Measurements from ENCODE around the gene CASTOR1. TPM values are rescaled to one million over a fixed set of nuclear protein-coding genes. Genes with fewer than 3 reads are reported as not detected.

The CASTOR1 gene
- total RNA-seq, 6 donors from 2014 or later: 7.0 to 31.5 (median 22.1) TPM

- TF ChIP-seq EP300 (IDR thresholded peaks at IDR 0.05): no peak
- TF ChIP-seq POLR2A (IDR thresholded peaks at IDR 0.05): no peak
- no peak for TF ChIP-seq POLR2AphosphoS5 (IDR thresholded peaks at IDR 0.05)
- no peak for TF ChIP-seq CTCF (IDR thresholded peaks at IDR 0.05)
- H3K36me3 ChIP-seq: no peaks in the 10 kb centered on the region
- DNase-seq (no peak), ATAC-seq (ENCODE audit: low FRiP score in 2 of 2) (no peak)
- H3K27me3 ChIP-seq: no peaks in the 10 kb centered on the region
- H3K9me3 ChIP-seq: no peaks in the 10 kb centered on the region
- 67 to 85% methylated on average over 2 to 9 of the region's 9 CpGs for WGBS, 2 donors
- peak overlapping the region in 3 of 4 donors; percentile 33 to 52 (median 35) for H3K4me3 ChIP-seq
- peak overlapping the region; percentile 82 to 95 (median 88) for H3K27ac ChIP-seq
- peaks cover 3 to 18% (median 9%) of the 10 kb centered on the region in 4 donors for H3K4me1 ChIP-seq
These were observed 24.1 kb downstream of the CASTOR1 start for GRCh38 chr22:30265131-30265720.

- Histone ChIP-seq H3K36me3 (no peaks in the 10 kb centered on the region), H3K9me3 (no peaks in the 10 kb centered on the region), H3K4me3 (no peak overlapping the region), H3K27me3 (no peaks in the 10 kb centered on the region), H3K4me1 (peaks cover 3 to 18% (median 9%) of the 10 kb centered on the region in 4 donors), H3K27ac (peak overlapping the region in 2 of 4 donors; percentile 56 to 72)
- TF ChIP-seq POLR2A (IDR thresholded peaks at IDR 0.05) (no peak), POLR2AphosphoS5 (IDR thresholded peaks at IDR 0.05) (no peak), CTCF (IDR thresholded peaks at IDR 0.05) (no peak), EP300 (IDR thresholded peaks at IDR 0.05) (no peak)
- 94 to 100% methylated on average over 1 to 16 of the region's 17 CpGs for WGBS, 2 donors
- ATAC-seq (ENCODE audit: low FRiP score in 2 of 2) (no peak), DNase-seq (no peak)
These were observed 25.4 kb downstream of the CASTOR1 start for GRCh38 chr22:30263883-30264282.

GRCh38 chr22:30262917-30263741 is 26.2 kb downstream of the CASTOR1 start:
- H3K27me3 ChIP-seq: no peaks in the 10 kb centered on the region
- H3K4me1 ChIP-seq: peaks cover 3 to 18% (median 9%) of the 10 kb centered on the region in 4 donors
- peak overlapping the region in 3 of 4 donors; percentile 2 to 72 (median 56) for H3K27ac ChIP-seq
- no peaks in the 10 kb centered on the region for H3K9me3 ChIP-seq
- ATAC-seq (ENCODE audit: low FRiP score in 2 of 2): peak in 1 of 2 donors; percentile 61
- peak in 1 of 2 donors; percentile 87 for DNase-seq
- H3K4me3 ChIP-seq: peak overlapping the region; percentile 3 to 31 (median 24)
- 19 to 22% methylated on average over 22 to 24 of the region's 27 CpGs for WGBS, 2 donors
- peak; percentile 92 to 99 (median 96) for TF ChIP-seq CTCF (IDR thresholded peaks at IDR 0.05)
- no peak for TF ChIP-seq EP300 (IDR thresholded peaks at IDR 0.05)
- TF ChIP-seq POLR2AphosphoS5 (IDR thresholded peaks at IDR 0.05): peak; percentile 56 to 61
- TF ChIP-seq POLR2A (IDR thresholded peaks at IDR 0.05): peak in 1 of 4 donors; percentile 44
- H3K36me3 ChIP-seq: no peaks in the 10 kb centered on the region

- TF ChIP-seq POLR2A (IDR thresholded peaks at IDR 0.05): no peak
- no peak for TF ChIP-seq EP300 (IDR thresholded peaks at IDR 0.05)
- no peak for TF ChIP-seq CTCF (IDR thresholded peaks at IDR 0.05)
- no peak for TF ChIP-seq POLR2AphosphoS5 (IDR thresholded peaks at IDR 0.05)
- no peak for DNase-seq
- Histone ChIP-seq H3K9me3 (no peaks in the 10 kb centered on the region), H3K27me3 (no peaks in the 10 kb centered on the region), H3K4me1 (peaks cover 3 to 18% (median 9%) of the 10 kb centered on the region in 4 donors), H3K36me3 (no peaks in the 10 kb centered on the region), H3K27ac (no peak overlapping the region), H3K4me3 (no peak overlapping the region)
- ATAC-seq (ENCODE audit: low FRiP score in 2 of 2): no peak
- WGBS, 2 donors: 90 to 92% methylated on average over 4 of the region's 4 CpGs
These were observed 27.2 kb downstream of the CASTOR1 start for GRCh38 chr22:30262112-30262511.

All from upper lobe of left lung (tissue), 6 donors.